GM10847 (cell line): Measurements from ENCODE around the gene SAMD8.

Experiments used
- POLR2A ChIP-seq: IDR thresholded peaks from 2 replicates; pipeline ENCODE4 v1.6.1; 2011; ENCODE audit not compliant: insufficient read length; ENCODE audit errors: extremely low read depth

SAMD8 gene

GRCh38 chr10:75111365-75111906 lies at the start of gene SAMD8:
Gene SAMD8 (plus strand): TSS chr10:75111656. CDS start chr10:75150529, 38,873 bp downstream.
- TF ChIP-seq POLR2A = peak; percentile 77

- TF ChIP-seq POLR2A = no peak
These were observed 49.5 kb upstream of the SAMD8 start for GRCh38 chr10:75061709-75062505.

GRCh38 chr10:75062506-75063299 lies 48.8 kb upstream of the SAMD8 start:
- TF ChIP-seq POLR2A = no peak

- no peak for TF ChIP-seq POLR2A
These were observed 47.8 kb upstream of the SAMD8 start for GRCh38 chr10:75063461-75064230.

- no peak for TF ChIP-seq POLR2A
These were observed 46.4 kb upstream of the SAMD8 start for GRCh38 chr10:75065076-75065475.

GRCh38 chr10:75066271-75066670 lies 45.2 kb upstream of the SAMD8 start:
- TF ChIP-seq POLR2A = no peak

GRCh38 chr10:75067272-75067671 lies 44.2 kb upstream of the SAMD8 start:
- TF ChIP-seq POLR2A = no peak

GRCh38 chr10:75068523-75068922 lies 42.9 kb upstream of the SAMD8 start:
- no peak for TF ChIP-seq POLR2A

GRCh38 chr10:75070476-75070875 lies 41.0 kb upstream of the SAMD8 start:
- TF ChIP-seq POLR2A = no peak

- no peak for TF ChIP-seq POLR2A
These were observed 40.5 kb upstream of the SAMD8 start for GRCh38 chr10:75070961-75071428.

GRCh38 chr10:75071756-75072155 lies 39.7 kb upstream of the SAMD8 start:
- TF ChIP-seq POLR2A = no peak

GRCh38 chr10:75072727-75073126 lies 38.7 kb upstream of the SAMD8 start:
- no peak for TF ChIP-seq POLR2A

GRCh38 chr10:75073442-75073841 lies 38.0 kb upstream of the SAMD8 start:
- no peak for TF ChIP-seq POLR2A

- TF ChIP-seq POLR2A = no peak
These were observed 36.6 kb upstream of the SAMD8 start for GRCh38 chr10:75074711-75075445.
